Neural crest cell (in vitro differentiated cells): ENCODE measurements around the gene POLD3. TPM values are rescaled to one million over a fixed set of nuclear protein-coding genes. Genes with fewer than 3 reads are reported as not detected.

Source experiments
- DNase-seq: peaks from one replicate; pipeline ENCODE4 v3.0.0; 2021; ENCODE audit warnings: low read depth, mixed read lengths, low spot score
- H3K27ac Mint-ChIP-seq: one replicate; pipeline ENCODE4 v1.8.0; 2021; ENCODE audit warnings: mild to moderate bottlenecking, mixed read lengths; ENCODE audit not compliant: unreplicated experiment
- H3K27me3 Mint-ChIP-seq: 2 replicates; pipeline ENCODE4 v1.8.0; 2021; ENCODE audit warnings: low read depth, mild to moderate bottlenecking, mixed read lengths
- H3K36me3 Mint-ChIP-seq: 2 replicates; pipeline ENCODE4 v1.8.0; 2021; ENCODE audit warnings: low read depth, mild to moderate bottlenecking, mixed read lengths
- H3K4me1 Mint-ChIP-seq: 2 replicates; pipeline ENCODE4 v1.8.0; 2021; ENCODE audit warnings: mixed read lengths
- H3K4me3 Mint-ChIP-seq: one replicate; pipeline ENCODE4 v1.8.0; 2021; ENCODE audit warnings: mild to moderate bottlenecking, mixed read lengths
- H3K9me3 Mint-ChIP-seq: 2 replicates; pipeline ENCODE4 v1.8.0; 2021; ENCODE audit warnings: mixed read lengths
- total RNA-seq: library from RNA; stranded (reverse); gene quantifications from 2 replicates; pipeline ENCODE4 v1.2.1, GENCODE V29; 2021
- TF ChIP-seq, protein P1 (sequence below): fragments of 200-600 bp; sonication (generic); conservative IDR thresholded peaks from 2 replicates; pipeline ENCODE4 v1.5.0; 2021; ENCODE audit warnings: antibody characterized with exemption, mild to moderate bottlenecking

POLD3 gene
- total RNA-seq, 1 donor from 2014 or later, result 46.3 TPM

DNA sequence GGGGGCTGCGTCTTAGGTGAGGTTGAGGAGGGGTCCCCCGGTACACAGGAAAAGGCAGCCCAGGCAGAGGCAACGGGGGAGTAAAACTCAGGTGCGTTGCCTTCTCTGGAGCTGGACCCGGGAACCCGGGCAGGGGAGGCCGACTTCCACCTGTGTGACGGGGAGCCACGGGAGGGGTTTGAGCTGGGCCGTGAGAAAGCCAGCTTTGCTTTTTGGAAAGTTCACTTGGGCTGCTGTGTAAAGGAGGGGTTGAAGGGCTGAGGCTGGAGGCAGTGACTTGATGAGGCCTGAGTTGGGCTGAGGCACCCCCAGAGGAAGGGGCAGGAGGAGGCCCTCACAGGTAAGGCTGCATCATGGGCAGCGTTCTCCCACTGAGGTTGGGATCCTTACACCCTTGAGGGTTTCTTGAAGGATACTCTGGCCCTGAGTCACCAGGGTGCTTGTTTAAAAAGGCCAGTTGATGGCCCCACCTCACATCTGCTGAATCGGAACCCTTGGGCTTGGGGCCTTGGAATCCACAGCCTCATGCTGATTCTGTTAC, 91.6 kb downstream of the POLD3 start:
- H3K27ac Mint-ChIP-seq, result no peak overlapping the region
- DNase-seq, result no peak
- TF ChIP-seq, protein P1, sequence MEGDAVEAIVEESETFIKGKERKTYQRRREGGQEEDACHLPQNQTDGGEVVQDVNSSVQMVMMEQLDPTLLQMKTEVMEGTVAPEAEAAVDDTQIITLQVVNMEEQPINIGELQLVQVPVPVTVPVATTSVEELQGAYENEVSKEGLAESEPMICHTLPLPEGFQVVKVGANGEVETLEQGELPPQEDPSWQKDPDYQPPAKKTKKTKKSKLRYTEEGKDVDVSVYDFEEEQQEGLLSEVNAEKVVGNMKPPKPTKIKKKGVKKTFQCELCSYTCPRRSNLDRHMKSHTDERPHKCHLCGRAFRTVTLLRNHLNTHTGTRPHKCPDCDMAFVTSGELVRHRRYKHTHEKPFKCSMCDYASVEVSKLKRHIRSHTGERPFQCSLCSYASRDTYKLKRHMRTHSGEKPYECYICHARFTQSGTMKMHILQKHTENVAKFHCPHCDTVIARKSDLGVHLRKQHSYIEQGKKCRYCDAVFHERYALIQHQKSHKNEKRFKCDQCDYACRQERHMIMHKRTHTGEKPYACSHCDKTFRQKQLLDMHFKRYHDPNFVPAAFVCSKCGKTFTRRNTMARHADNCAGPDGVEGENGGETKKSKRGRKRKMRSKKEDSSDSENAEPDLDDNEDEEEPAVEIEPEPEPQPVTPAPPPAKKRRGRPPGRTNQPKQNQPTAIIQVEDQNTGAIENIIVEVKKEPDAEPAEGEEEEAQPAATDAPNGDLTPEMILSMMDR, result no peak
- H3K4me1 Mint-ChIP-seq, result peaks cover 17% of the 10 kb centered on the region
- no peaks in the 10 kb centered on the region for H3K27me3 Mint-ChIP-seq
- no peaks in the 10 kb centered on the region for H3K36me3 Mint-ChIP-seq
- H3K9me3 Mint-ChIP-seq, result no peaks in the 10 kb centered on the region
- no peak overlapping the region for H3K4me3 Mint-ChIP-seq

DNA sequence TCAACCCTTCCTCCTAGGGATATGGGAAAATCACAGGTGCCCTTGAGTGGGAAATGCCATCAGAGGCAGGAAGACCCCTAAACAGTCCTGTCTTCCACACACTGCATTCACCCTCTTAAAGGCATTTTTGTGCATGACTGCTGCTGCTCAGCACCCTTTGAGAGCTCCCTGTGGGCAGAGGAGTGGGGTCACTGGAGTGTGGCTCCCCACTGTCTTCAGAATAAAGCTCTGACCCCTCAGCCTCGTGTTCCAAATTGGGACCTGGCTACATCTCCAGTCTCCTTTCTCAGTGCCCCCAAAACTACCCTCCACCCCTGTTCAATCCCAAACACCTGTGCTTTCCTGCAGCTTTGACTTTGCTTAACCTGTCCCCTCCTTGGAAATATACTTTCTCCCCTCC, 92.3 kb downstream of the POLD3 start:
- Mint-ChIP-seq H3K4me1 (peaks cover 17% of the 10 kb centered on the region), H3K36me3 (no peaks in the 10 kb centered on the region), H3K4me3 (no peak overlapping the region), H3K27me3 (no peaks in the 10 kb centered on the region), H3K9me3 (no peaks in the 10 kb centered on the region), H3K27ac (no peak overlapping the region)
- TF ChIP-seq, protein P1, result no peak
- DNase-seq, result no peak

DNA sequence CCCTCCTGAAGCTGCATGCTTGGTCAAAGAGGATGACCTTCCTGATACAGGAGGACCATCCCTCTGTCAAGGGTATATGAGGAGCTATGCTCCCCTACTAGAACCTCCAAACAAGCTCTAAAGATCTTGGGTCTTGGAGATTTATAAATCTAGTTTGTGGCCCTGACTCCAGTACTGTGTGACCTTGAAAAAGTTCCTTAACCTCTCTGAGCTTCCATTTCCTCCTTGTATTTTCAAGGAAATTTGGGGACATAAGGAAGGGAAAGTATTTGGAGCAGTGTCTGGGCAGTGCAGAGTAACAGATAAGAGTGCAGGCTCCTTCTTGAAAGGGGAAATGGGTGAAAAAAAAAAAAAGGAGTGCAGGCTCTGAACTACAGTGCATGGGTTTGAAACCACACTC, 93.0 kb downstream of the POLD3 start:
- H3K36me3 Mint-ChIP-seq, result no peaks in the 10 kb centered on the region

DNA sequence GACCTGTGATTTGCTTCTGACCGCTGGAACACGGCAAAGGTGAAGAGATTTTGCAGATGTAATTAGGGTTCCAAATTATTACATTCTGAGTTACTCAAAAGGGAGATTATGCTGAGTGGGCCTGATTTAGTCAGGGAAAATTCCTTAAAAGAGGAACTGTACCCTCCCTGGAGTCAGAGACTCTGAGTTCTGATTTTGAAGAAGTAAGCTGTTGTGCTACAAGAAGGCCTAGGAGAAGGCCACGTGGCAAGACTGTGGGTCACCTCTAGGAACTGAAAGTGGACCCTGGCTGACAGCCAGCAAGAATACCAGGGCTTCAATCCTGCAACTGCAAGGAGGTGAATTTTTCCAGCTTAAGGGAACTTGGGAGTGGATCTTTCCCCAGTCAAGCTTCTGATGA, 93.5 kb downstream of the POLD3 start:
- H3K36me3 Mint-ChIP-seq, result no peaks in the 10 kb centered on the region
- H3K4me3 Mint-ChIP-seq, result no peak overlapping the region
- TF ChIP-seq, protein P1, result no peak
- H3K4me1 Mint-ChIP-seq, result peaks cover 17% of the 10 kb centered on the region
- no peak overlapping the region for H3K27ac Mint-ChIP-seq
- DNase-seq, result no peak
- no peaks in the 10 kb centered on the region for H3K9me3 Mint-ChIP-seq
- H3K27me3 Mint-ChIP-seq, result no peaks in the 10 kb centered on the region

More for the DNA sequence above, 93.0 kb downstream of the POLD3 start:
- Mint-ChIP-seq H3K27me3 (no peaks in the 10 kb centered on the region), H3K27ac (no peak overlapping the region), H3K4me3 (no peak overlapping the region), H3K9me3 (no peaks in the 10 kb centered on the region), H3K4me1 (peaks cover 17% of the 10 kb centered on the region)
- DNase-seq, result no peak
- TF ChIP-seq, protein P1, result no peak

DNA sequence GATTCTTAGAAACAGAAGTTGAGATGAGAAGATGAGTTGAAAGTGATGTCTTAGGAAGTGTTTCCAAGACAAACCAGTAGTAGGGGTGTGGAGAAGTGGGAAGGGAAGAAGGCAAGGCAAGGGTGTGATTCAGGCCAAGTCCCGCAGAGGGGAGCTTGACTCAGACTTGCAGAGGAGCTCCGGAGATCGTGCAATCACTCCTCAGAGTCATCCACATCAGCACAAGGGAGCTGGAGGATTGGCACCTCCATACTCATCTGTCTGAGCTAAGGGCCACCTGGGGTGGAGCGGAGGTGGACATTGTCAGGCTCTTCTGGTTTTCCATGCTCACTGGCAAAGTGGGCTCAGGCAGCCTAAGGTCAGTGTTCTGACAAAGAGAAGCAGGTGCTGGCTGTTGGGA, 94.4 kb downstream of the POLD3 start:
- TF ChIP-seq, protein P1, result no peak
- Mint-ChIP-seq H3K4me1 (peaks cover 17% of the 10 kb centered on the region), H3K9me3 (no peaks in the 10 kb centered on the region), H3K4me3 (no peak overlapping the region), H3K27ac (no peak overlapping the region), H3K36me3 (no peaks in the 10 kb centered on the region), H3K27me3 (no peaks in the 10 kb centered on the region)
- no peak for DNase-seq
